ENCODE results near the gene MAPT. TPM values are rescaled to one million over a fixed set of nuclear protein-coding genes. Genes with fewer than 3 reads are reported as not detected.
A peak's percentile ranks its signal among the peaks of the same experiment; 100 is the strongest.

The MAPT gene
- total RNA-seq, 1 donor from 2014 or later: 0.28 TPM

GRCh38 chr17:46031440-46031839 lies 137.1 kb downstream of the MAPT start:
- no peak for DNase-seq (ENCODE audit: low spot score)
- Mint-ChIP-seq H3K27ac (ENCODE audit: unreplicated experiment) (no peak overlapping the region), H3K27me3 (ENCODE audit: unreplicated experiment) (peaks cover 1% of the 10 kb centered on the region), H3K36me3 (ENCODE audit: low read depth, unreplicated experiment) (peaks cover 66% of the 10 kb centered on the region), H3K4me1 (ENCODE audit: unreplicated experiment) (peaks cover 24% of the 10 kb centered on the region), H3K9me3 (ENCODE audit: unreplicated experiment) (no peaks in the 10 kb centered on the region), H3K4me3 (ENCODE audit: unreplicated experiment) (peak overlapping the region; percentile 50)
- no peak for TF ChIP-seq CTCF (IDR thresholded peaks at IDR 0.05; ENCODE audit: unreplicated experiment)

GRCh38 chr17:46031920-46032319 lies 137.6 kb downstream of the MAPT start:
- Mint-ChIP-seq H3K4me1 (ENCODE audit: unreplicated experiment) (peaks cover 24% of the 10 kb centered on the region), H3K27ac (ENCODE audit: unreplicated experiment) (no peak overlapping the region), H3K27me3 (ENCODE audit: unreplicated experiment) (peaks cover 1% of the 10 kb centered on the region), H3K36me3 (ENCODE audit: low read depth, unreplicated experiment) (peaks cover 66% of the 10 kb centered on the region), H3K4me3 (ENCODE audit: unreplicated experiment) (peak overlapping the region; percentile 62), H3K9me3 (ENCODE audit: unreplicated experiment) (no peaks in the 10 kb centered on the region)
- no peak for TF ChIP-seq CTCF (IDR thresholded peaks at IDR 0.05; ENCODE audit: unreplicated experiment)
- DNase-seq (ENCODE audit: low spot score): no peak

- Mint-ChIP-seq H3K27ac (ENCODE audit: unreplicated experiment) (peak overlapping the region; percentile 80), H3K36me3 (ENCODE audit: low read depth, unreplicated experiment) (peaks cover 73% of the 10 kb centered on the region), H3K4me1 (ENCODE audit: unreplicated experiment) (peaks cover 24% of the 10 kb centered on the region), H3K27me3 (ENCODE audit: unreplicated experiment) (peaks cover 2% of the 10 kb centered on the region), H3K4me3 (ENCODE audit: unreplicated experiment) (peak overlapping the region; percentile 62), H3K9me3 (ENCODE audit: unreplicated experiment) (no peaks in the 10 kb centered on the region)
- DNase-seq (ENCODE audit: low spot score): no peak
- no peak for TF ChIP-seq CTCF (IDR thresholded peaks at IDR 0.05; ENCODE audit: unreplicated experiment)
Measured at GRCh38 chr17:46032909-46033308, 138.6 kb downstream of the MAPT start.

GRCh38 chr17:46033392-46033791 lies 139.0 kb downstream of the MAPT start:
- Mint-ChIP-seq H3K27me3 (ENCODE audit: unreplicated experiment) (peaks cover 3% of the 10 kb centered on the region), H3K27ac (ENCODE audit: unreplicated experiment) (peak overlapping the region; percentile 80), H3K36me3 (ENCODE audit: low read depth, unreplicated experiment) (peaks cover 73% of the 10 kb centered on the region), H3K4me3 (ENCODE audit: unreplicated experiment) (peak overlapping the region; percentile 12), H3K9me3 (ENCODE audit: unreplicated experiment) (no peaks in the 10 kb centered on the region), H3K4me1 (ENCODE audit: unreplicated experiment) (peaks cover 20% of the 10 kb centered on the region)
- no peak for DNase-seq (ENCODE audit: low spot score)
- TF ChIP-seq CTCF (IDR thresholded peaks at IDR 0.05; ENCODE audit: unreplicated experiment): no peak

- Mint-ChIP-seq H3K9me3 (ENCODE audit: unreplicated experiment) (no peaks in the 10 kb centered on the region), H3K36me3 (ENCODE audit: low read depth, unreplicated experiment) (peaks cover 75% of the 10 kb centered on the region), H3K4me3 (ENCODE audit: unreplicated experiment) (peak overlapping the region; percentile 63), H3K27me3 (ENCODE audit: unreplicated experiment) (peaks cover 3% of the 10 kb centered on the region), H3K4me1 (ENCODE audit: unreplicated experiment) (peaks cover 9% of the 10 kb centered on the region), H3K27ac (ENCODE audit: unreplicated experiment) (peak overlapping the region; percentile 82)
- no peak for TF ChIP-seq CTCF (IDR thresholded peaks at IDR 0.05; ENCODE audit: unreplicated experiment)
- DNase-seq (ENCODE audit: low spot score): peak; percentile 30
Measured at GRCh38 chr17:46035112-46035818, 140.9 kb downstream of the MAPT start.
